ENCODE data around the gene CYB5R4. TPM values are rescaled to one million over a fixed set of nuclear protein-coding genes. Genes with fewer than 3 reads are reported as not detected.
A peak's percentile ranks its signal among the peaks of the same experiment; 100 is the strongest.

CYB5R4 gene
- total RNA-seq, 1 experiment from 2014 or later = 17.5 TPM

DNA sequence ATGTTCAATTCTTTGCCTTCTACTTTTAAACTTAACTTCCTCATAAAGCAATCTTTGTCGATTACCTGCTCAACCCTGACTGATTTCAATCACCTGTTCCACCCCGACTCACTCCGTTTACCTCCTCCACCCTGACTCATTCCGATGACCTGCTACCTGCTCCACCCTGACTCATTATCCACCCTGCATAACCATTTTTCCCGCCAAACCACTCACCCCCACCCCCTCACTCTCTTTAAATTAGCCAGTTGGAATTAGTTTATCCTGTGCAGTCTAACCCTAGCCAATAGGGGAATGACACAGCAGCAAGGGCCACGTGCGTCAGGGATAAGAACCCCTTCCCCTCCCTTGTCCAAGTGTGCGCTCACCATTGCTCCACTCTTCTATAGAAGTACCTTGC is 117.4 kb downstream of the CYB5R4 start:
- H3K9ac ChIP-seq (ENCODE audit: extremely low read depth, insufficient read length, low read length) = no peak overlapping the region
- TF ChIP-seq, protein P1, sequence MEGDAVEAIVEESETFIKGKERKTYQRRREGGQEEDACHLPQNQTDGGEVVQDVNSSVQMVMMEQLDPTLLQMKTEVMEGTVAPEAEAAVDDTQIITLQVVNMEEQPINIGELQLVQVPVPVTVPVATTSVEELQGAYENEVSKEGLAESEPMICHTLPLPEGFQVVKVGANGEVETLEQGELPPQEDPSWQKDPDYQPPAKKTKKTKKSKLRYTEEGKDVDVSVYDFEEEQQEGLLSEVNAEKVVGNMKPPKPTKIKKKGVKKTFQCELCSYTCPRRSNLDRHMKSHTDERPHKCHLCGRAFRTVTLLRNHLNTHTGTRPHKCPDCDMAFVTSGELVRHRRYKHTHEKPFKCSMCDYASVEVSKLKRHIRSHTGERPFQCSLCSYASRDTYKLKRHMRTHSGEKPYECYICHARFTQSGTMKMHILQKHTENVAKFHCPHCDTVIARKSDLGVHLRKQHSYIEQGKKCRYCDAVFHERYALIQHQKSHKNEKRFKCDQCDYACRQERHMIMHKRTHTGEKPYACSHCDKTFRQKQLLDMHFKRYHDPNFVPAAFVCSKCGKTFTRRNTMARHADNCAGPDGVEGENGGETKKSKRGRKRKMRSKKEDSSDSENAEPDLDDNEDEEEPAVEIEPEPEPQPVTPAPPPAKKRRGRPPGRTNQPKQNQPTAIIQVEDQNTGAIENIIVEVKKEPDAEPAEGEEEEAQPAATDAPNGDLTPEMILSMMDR (conservative IDR thresholded peaks at IDR 0.05) = no peak
- no peak overlapping the region for H2BK5ac ChIP-seq (ENCODE audit: insufficient read length, low read length)
- H3K23me2 ChIP-seq (ENCODE audit: insufficient read length, low read depth, low read length, poor library complexity, severe bottlenecking) = no peaks in the 10 kb centered on the region
- no peaks in the 10 kb centered on the region for H3K9me3 ChIP-seq (ENCODE audit: control insufficient read depth, low read depth, low read length)
- H2AK5ac ChIP-seq (ENCODE audit: insufficient read length, low read length) = no peak overlapping the region
- H2BK20ac ChIP-seq (ENCODE audit: low read depth, low read length, poor library complexity, severe bottlenecking) = no peak overlapping the region
- H4K20me1 ChIP-seq (ENCODE audit: control insufficient read depth, insufficient read depth, insufficient read length) = no peaks in the 10 kb centered on the region
- no peak overlapping the region for H3K27ac ChIP-seq (ENCODE audit: insufficient read length, low read depth, low read length)
- H3K4me2 ChIP-seq (ENCODE audit: insufficient read depth, insufficient read length, low read length) = no peak overlapping the region
- H3K79me1 ChIP-seq (ENCODE audit: insufficient read depth, low read depth, low read length, poor library complexity, severe bottlenecking) = no peaks in the 10 kb centered on the region
- H4K5ac ChIP-seq (ENCODE audit: insufficient read length, low read depth, low read length) = no peak overlapping the region
- no peak overlapping the region for H4K91ac ChIP-seq (ENCODE audit: insufficient read length, low read depth, low read length)
- no peak overlapping the region for H4K8ac ChIP-seq (replicated peaks; ENCODE audit: insufficient read length, low read depth, low read length)
- H3K4ac ChIP-seq (ENCODE audit: low read depth, low read length) = no peak overlapping the region
- no peak overlapping the region for H2AFZ ChIP-seq (ENCODE audit: low read length)
- Mint-ChIP-seq H3K4me3 (peak overlapping the region; percentile 3 to 6; a peak in 2 of 5 replicates), H3K27me3 (ENCODE audit: low read depth) (no peaks in the 10 kb centered on the region), H3K9me3 (peaks cover 32 to 41% of the 10 kb centered on the region in 2 experiments), H3K27ac (peak overlapping the region; percentile 33 to 96 (median 95); a peak in 6 of 7 replicates), H3K4me1 (peaks cover 39 to 45% of the 10 kb centered on the region in 2 experiments), H3K36me3 (ENCODE audit: insufficient read depth in 1 of 3, low read depth in 3 of 3) (peaks cover 16 to 44% (median 40%) of the 10 kb centered on the region in 3 experiments)
- H3K79me2 ChIP-seq (ENCODE audit: insufficient read depth, low read length) = no peaks in the 10 kb centered on the region
- H3K14ac ChIP-seq (ENCODE audit: insufficient read depth, low read length) = no peak overlapping the region
- no peak for DNase-seq
- no peaks in the 10 kb centered on the region for H3K27me3 ChIP-seq (ENCODE audit: insufficient read depth, low read length)
- H3K18ac ChIP-seq (ENCODE audit: insufficient read length, low read depth, low read length) = no peak overlapping the region
- no peak overlapping the region for H3K56ac ChIP-seq (ENCODE audit: insufficient read length, low read depth, low read length)
- no peak overlapping the region for H2BK120ac ChIP-seq (ENCODE audit: low read depth, low read length, poor library complexity, severe bottlenecking)
- H2BK12ac ChIP-seq (ENCODE audit: insufficient read length, low read depth, low read length) = no peak overlapping the region
- H2BK15ac ChIP-seq (ENCODE audit: low read depth, low read length) = no peak overlapping the region
- peaks cover 2% of the 10 kb centered on the region; the same call in 1 of the 2 replicates for H3K4me1 ChIP-seq (ENCODE audit: insufficient read depth, low read length)
- no peak overlapping the region for H3T11ph ChIP-seq (ENCODE audit: low read length)
- no peak overlapping the region for H3K23ac ChIP-seq (ENCODE audit: insufficient read length, low read depth, low read length)
- WGBS (ENCODE audit: extremely low coverage, insufficient read length, low lambda C conversion rate) = no CpG with 5 or more reads among the region's 8 CpGs

All from H9 (cell line).